GM21390 (cell line): Measurements from ENCODE around the gene BRIP1.
"Not testable (repeated sequence)": the region's sequence is repeated elsewhere in the genome, so short reads cannot be mapped to it uniquely, and the experiment has no call there.

ENCODE experiments used
- ATAC-seq: cut with Tn5 transposase; IDR thresholded peaks from one replicate; pipeline ENCODE4 v1.9.1; 2021; ENCODE audit not compliant: unreplicated experiment

Gene BRIP1

DNA sequence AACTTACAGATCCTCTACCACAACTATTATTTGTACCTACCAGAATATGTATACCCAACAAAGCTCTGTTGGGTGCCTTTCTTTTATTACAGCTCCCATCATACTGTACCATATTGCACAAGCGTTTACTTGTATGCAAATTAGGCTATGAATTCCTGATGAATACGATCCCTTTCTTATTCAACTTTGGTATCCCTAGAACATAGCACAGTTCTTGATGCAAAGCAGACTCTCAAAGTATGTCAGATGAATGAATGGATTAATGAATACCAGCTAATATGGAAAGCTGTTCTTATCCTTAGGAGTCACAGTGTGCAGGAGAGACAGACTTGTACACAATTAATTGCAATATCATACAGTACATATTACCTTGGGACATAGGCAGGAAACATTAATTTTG, 192.6 kb downstream of the BRIP1 start:
- ATAC-seq: no peak

GRCh38 chr17:61669522-61669921, 193.8 kb downstream of the BRIP1 start:
- no peak for ATAC-seq

DNA sequence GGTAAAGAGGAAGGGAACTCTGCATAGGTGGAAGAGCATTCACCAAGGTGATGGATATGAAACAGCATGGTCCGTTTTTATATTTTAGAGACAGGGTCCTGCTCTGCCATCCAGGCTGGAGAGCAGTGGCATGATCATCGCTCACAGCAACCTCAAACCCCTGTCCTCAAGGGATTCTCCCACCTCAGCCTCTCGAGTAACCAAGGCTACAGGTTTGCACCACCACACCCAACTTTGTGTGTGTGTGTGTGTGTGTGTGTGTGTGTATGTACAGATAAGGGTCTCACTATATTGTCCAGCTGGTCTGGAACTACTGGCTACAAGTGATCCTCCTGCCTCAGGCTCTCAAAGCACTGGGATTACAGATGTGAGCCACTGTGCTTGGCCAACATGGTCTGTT, 194.8 kb downstream of the BRIP1 start:
- ATAC-seq: no peak

- not testable (repeated sequence) for ATAC-seq
Measured at GRCh38 chr17:61666406-61667088, 196.8 kb downstream of the BRIP1 start.

DNA sequence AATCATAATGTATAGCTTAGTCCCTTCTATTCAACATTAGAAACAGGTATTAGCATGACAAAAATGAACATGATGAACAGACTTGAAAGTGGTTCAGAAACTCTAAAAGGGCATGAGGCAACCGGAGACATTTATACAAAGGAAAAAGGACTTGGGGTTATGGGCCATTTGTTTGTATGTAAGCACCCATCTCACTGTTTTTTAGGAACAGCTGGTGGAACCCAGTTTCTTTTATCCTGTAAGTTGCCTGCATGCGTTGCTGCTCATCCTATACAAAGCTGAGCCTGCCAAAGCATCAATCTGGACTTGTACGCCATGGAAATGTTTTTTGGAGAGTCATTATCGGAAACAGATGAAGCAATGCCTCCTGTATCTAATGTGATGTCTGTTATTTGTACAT, 200.0 kb downstream of the BRIP1 start:
- ATAC-seq: no peak

- no peak for ATAC-seq
Measured at GRCh38 chr17:61662741-61663140, 200.6 kb downstream of the BRIP1 start.

DNA sequence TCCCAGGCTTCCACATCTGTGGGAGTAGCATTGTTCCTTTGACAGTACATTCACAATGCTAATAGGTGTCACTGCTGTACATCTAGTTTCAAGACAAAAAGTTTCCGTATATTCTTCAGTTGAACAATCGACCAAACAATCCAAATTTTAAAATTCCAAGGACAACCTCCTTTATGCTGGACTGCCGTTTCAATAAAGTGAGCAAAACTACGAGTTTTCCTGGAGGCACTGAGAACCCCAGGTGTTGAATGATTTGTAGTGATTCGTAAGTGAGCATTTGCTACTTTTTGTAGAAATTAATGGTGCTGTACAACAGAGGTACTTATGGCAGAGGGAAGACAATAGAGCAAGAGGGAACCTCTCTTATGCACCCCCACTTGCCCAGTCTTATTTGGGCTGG, 201.1 kb downstream of the BRIP1 start:
- no peak for ATAC-seq

- no peak for ATAC-seq
Measured at GRCh38 chr17:61660746-61661485, 202.4 kb downstream of the BRIP1 start.

DNA sequence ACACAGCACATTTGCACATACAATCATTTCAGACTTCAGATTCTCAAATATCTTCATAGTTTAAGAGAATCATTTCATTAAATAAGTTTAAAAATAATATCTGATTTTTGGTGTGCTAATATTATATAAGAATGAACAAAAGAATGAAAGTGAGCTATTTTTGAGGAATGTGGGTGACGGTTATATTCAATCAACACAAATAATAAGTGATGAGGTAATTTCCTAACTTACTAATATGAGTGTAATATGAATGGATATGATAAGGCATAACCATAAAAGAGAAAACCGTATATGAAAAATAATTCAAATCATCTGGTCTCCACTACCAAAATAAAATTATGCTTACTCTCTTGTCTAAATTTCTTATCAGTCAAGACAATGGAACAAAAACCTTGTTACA, 203.9 kb downstream of the BRIP1 start:
- ATAC-seq: no peak

DNA sequence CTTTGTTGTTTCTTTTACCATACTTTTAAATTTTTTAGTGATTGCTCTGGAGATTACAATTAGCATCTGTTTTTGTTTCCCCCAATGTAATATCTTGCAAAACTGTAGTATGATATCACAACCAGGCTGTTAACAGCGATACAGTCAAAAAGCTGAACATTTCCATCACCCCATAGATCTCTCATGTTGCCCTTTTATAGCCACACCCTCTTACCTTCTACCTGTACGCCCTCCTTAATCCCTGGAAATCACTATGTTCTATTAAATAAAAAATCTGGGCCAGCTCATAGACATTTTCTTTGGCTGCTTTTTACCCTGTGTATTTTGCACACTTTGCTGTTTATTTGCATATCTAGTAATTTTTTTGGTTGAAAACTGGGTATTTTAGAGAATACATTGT, 205.1 kb downstream of the BRIP1 start:
- no peak for ATAC-seq

DNA sequence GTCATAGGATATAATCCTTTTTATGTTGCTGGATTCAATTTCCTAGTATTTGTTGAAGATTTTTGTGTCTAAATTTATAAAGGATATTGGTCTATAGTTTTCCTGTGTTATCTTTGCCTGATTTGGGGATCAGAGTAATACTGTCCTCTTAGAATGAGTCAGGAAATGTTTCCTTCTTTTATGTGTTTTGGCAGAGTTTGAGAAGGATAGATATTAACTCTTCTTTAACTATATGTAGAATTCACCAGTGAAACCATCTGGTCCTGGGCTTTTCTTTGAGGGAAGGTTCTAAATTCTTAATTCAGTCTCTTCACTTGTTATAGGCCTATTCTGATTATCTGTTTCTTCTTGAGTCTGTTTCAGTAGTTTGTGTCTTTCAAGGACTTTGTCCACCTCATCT, 206.0 kb downstream of the BRIP1 start:
- no peak for ATAC-seq

GRCh38 chr17:61656721-61657217, 206.6 kb downstream of the BRIP1 start:
- no peak for ATAC-seq

- ATAC-seq: no peak
Measured at GRCh38 chr17:61650749-61651148, 212.6 kb downstream of the BRIP1 start.

GRCh38 chr17:61648587-61648986, 214.7 kb downstream of the BRIP1 start:
- ATAC-seq: no peak

DNA sequence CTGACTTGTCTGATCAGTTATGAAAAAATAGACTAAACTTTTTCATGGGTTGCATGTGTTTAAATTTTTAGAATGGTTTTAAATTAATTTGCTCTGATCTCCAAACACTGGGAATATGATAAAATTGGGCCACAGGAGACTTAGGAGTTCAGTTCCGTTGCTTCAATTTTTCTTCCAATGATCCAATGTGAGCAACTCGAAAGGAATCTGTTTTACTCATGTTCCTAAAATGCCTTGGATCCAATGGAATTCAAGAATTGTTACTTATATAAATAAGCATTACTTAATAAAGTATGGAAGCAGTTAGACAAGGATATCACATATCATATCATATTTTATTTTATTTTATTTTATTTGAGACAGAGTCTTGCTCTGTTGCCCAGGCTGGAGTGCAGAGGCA, 216.3 kb downstream of the BRIP1 start:
- no peak for ATAC-seq

DNA sequence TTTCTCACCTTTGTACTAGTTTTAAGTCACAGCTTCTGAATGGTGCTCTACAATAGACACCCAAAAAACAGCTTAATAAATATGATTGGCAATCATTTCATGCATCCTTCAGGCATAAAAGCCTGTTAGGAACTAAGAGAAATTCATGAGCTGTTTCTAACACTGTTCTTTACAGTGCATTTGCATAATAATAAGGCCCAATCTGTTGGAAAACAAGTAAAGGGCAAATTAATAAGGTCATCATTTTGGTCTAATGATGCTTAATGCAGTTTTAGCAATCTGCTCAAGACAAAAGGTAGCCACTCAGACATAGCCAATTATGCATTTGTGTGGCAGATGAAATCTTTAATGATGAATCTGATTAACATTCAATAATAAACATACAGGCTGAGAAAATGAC, 216.8 kb downstream of the BRIP1 start:
- no peak for ATAC-seq

DNA sequence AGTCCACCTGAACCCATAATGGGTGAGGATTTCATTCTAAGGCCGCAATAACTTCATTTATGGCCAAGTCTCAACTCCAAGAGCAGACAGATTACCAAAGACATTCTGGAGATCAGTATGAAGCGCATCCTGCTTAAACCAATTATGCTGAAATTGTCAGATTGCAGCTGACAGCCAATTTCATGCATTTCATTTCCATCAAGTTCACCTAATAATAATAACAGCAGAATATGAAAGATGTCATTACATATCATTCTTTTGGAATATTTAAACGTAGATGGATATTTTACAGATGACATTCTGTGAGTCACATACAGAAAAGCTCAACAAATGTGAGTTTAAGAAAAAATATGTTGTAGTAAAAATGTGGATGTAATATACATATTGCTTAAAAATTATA, 217.4 kb downstream of the BRIP1 start:
- no peak for ATAC-seq

DNA sequence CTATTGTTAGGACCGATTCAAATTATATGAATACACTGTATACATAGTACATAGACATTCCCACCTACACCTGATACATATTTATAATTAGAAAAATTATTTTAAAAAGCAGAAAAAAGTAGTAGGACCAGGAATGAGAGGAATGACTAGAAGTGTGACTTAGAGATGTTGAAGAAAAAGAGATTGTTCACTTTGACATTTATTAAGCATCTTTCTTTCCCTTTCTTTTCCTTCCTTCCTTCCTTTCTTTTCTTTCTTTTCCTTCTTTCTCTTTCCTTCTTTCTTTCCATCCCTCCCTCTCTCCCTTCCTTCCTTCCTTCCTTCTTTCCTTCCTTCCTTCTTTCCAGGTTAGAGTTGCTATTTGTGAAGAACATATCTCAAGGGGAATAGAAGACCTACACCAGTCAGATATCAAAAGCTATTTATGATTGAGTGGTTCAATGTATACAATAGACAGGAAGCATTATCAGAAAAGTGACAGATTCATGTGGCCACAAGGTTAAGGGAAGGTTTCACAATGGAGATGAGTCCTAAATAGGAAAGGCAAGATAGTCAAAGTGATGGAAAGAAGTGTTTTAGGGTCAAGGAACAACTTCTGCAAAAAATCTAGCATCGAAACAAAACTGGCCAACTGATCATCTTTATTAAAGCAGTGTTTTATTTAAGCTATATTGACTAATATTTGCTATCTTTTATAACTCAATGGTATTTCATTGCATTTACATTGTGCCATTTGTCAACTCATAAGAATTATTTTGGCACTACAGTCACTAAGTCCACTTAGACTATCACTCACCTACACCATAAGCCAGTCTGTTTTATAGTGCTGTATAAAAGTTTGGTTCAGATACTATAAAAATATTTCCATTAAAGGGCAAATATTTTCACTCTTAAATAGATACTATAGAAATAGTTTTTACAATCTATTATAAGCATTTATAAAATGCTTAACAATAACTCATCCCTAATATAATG, 218.2 kb downstream of the BRIP1 start:
- ATAC-seq: no peak

DNA sequence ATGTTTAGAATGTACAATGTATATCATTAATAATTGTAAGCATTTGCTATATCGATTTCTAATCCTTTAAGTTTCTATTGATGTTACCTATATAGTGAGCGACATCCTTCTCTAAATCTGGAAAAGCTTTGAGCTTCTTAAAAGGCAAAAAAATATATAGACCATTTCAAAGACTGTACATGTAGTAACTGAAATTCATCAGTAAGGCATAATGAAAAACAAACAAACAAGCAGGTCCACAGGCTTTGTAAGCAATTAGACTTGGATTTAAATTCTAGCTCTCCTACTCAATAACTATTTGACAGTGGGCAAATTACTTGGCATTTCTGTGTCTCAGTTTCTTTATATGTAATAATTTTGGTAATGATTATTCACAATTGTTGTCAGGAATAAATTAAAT, 220.6 kb downstream of the BRIP1 start:
- ATAC-seq: no peak

DNA sequence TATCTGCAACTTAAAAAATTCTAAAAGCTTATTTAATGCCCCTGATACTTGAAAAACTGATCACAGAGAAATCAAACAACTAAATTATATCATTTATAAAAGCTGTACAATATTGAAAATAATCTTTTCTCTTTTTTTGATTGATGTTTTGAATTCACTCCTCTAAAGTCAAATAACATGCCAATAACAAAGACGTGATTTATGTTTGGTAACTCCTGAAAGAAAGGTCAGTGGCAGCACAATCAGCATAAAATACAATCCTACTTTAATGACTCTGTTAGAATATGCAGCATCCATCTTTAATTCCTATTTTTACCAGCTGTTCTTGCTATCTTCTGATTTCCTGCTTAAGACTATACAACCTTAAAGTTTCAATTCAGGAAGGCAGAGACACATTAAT, 221.6 kb downstream of the BRIP1 start:
- ATAC-seq: no peak

DNA sequence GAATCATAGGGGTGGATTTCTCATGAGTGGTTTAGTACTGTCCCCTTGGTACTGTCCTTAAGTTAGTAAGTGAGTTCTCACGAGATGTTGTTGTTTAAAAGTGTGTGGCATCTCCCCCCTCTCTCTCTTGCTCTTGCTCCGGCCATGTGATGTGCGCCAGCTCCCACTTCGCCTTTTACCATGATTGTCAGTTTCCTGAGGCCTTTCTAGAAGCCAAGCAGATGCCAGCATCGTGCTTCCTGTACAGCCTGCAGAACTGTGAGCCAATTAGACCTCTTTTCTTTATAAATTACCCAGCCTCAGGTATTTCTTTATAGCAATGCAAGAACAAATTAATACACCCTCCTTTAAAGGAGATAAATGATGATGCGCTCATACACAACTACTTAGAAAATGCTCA, 222.2 kb downstream of the BRIP1 start:
- no peak for ATAC-seq
